GM18519 (cell line): ENCODE data around the gene TYRO3.
"Not testable (repeated sequence)": the region's sequence is repeated elsewhere in the genome, so short reads cannot be mapped to it uniquely, and the experiment has no call there.

Source experiments
- ATAC-seq: cut with Tn5 transposase; IDR thresholded peaks from one replicate; pipeline ENCODE4 v1.9.1; 2021; ENCODE audit warnings: mild to moderate bottlenecking, moderate library complexity; ENCODE audit not compliant: unreplicated experiment, low FRiP score

Gene TYRO3

DNA sequence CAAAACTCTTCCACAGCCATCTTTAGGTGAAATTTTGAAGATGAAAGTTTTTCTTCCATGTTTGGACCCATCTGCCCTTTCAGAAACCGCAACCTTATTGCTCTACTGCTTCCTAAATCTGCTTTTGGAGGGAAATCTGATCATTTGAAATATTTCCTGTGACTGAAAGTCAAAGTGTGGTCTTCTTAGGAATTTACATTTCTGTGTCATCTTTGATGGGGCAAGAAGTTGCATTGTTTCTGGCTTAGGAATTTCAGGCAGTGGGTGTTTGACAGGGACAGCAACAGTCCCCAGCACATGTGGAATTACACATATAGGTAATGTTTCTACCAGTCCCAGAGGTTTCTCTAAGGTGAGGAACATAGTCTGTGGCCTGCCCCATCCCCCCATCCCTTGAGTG lies 5.3 kb upstream of the TYRO3 start:
- ATAC-seq: no peak

- no peak for ATAC-seq
Measured at GRCh38 chr15:41554343-41554742, 4.7 kb upstream of the TYRO3 start.

GRCh38 chr15:41554915-41555314 lies 4.1 kb upstream of the TYRO3 start:
- no peak for ATAC-seq

GRCh38 chr15:41556677-41557076 lies 2.3 kb upstream of the TYRO3 start:
- no peak for ATAC-seq

DNA sequence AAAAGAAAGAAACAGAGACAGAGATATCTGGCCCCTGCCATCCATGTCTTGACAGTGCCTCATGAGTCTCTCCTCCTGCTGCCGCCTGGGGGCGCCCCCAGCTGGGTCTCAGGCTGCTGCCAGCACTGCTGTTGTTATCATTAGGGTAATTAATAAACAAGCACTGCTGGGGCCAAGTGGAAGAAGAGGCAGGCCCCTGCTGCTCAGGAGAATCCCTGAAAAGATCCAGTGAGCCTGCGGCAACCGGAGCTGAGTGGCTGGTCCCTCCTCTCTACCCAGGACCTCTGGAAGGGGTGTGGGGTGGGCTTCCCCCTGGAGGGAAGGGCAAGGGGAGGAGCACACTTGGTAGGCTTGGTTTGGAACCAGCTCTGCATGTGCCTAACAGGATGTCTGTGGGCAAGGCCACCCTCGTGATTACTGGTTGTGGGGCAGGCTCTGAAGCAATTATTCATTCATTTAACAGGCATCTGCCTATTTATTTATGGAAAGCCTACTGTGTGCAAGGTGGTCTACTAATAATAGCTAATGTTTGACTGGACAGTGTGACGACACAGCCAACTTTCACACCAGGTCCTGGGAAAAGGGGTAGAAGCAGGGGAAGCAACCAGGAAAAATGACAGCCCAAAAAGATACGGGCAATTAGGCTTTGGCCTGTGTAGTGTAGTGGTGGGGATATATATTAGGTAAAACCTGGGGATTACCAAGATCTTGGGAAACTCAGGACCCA lies 1.2 kb upstream of the TYRO3 start:
- no peak for ATAC-seq

GRCh38 chr15:41559239-41559782 lies 299 bp downstream of the TYRO3 start:
- ATAC-seq: no peak

GRCh38 chr15:41560572-41560874 lies 1.5 kb downstream of the TYRO3 start:
- ATAC-seq: no peak

GRCh38 chr15:41561104-41561776 lies 2.2 kb downstream of the TYRO3 start:
- no peak for ATAC-seq

DNA sequence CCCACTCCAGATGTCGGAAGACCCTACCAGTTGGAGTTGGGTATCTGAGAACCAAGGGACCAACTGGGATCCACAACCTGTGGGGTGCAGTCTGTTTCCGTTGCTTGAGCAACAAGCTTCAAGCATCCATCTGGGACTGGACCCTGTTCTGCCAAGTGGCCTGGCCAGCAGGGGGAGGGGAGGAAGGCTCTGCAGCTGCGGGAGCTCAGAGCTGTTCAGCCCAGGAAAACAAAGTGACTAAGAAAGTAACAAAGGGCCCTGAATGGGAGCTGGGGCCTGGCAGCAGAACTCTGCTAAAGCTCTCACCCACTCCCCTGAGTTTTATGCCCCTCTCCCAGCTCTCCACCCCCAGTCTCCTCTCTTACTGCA lies 2.7 kb downstream of the TYRO3 start:
- ATAC-seq: no peak

DNA sequence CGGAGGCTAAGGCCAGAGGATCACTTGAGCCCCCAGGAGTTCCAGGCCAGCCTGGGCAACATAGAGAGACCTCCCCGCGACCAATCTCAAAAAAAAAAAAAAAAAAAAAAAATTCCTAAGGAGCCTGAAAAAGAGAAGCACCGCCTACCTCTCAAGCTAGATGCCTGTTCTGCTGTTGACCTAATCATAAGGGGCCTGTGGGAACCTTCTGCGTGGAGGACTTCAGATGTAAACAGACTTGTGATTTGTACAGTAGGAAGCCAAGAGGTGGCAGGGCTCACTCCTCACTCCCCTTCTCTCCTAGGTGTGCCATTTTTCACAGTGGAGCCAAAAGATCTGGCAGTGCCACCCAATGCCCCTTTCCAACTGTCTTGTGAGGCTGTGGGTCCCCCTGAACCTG lies 3.2 kb downstream of the TYRO3 start:
- ATAC-seq: no peak

GRCh38 chr15:41562784-41563198 lies 3.8 kb downstream of the TYRO3 start:
- ATAC-seq: no peak

DNA sequence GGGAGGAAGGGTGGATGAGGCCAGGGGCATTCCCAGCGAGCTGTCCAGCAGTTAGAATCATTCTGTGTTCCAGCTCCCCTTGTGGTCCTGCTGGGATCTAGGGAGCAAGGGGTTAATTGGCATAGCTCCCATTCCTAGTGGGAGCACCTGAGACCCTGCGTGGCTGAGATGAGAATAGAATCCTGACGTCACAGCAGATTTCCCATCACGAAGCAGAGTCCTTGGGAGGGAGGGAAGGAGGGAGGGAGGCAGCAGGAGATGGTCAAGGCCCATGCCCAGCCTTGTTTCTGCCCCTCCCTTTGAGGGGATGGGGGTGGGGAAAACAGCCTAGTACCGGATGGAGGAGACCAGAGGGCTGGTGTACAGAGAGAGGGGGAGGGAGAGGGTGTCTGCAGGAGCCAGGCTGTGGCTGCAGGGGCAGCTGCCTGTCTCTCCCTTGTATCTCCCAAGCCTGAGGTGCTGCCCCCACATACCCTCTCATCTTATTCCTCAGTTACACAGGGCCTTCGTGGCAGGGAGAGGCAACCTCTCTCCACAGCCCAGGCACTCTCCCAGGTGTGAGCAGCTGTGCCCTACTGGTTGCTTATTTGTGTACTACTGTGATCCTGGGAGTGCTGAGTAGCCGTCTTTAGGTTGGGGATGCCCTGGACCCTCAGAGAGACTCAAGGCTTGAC lies 5.4 kb downstream of the TYRO3 start:
- no peak for ATAC-seq

DNA sequence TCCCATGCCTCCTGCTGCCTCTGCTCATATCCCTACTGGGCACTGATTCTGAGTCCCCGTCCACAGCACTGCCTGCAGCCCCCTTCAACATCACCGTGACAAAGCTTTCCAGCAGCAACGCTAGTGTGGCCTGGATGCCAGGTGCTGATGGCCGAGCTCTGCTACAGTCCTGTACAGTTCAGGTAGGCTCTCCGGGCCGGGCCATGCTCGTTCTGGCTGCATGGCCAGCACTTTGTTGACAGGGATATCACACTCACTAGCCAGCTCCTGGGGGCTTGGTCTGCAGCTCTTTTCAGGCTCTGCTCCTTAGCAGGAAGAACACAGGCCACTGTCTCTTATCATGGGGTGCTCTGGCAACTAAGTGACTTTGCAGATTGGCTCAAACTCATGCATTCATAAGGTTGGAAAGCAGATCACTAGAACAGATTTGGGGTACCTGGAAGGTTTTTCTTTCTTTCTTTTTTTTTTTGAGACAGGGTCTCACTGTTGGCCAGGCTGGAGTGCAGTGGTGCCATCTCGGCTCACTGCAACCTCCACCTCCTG lies 6.0 kb downstream of the TYRO3 start:
- ATAC-seq: no peak

DNA sequence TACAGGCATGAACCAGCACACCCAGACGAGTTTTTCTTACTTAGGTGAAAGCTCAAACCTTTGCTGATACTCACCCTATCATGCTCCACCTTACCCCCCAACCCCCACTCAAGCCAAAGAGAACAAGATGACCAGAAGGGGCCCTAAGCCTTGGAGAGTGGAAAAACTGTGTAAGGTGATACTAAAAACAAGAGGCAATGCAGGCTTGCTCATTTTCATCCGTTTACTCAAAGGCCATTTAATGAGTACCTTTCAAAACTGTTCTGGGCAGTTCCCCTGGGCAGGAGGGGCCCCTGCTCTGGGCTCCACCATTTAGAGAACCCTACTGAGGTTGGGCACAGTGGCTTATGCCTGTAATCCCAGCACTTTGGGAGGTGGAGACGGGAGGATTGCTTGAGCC lies 6.7 kb downstream of the TYRO3 start:
- ATAC-seq: no peak

- no peak for ATAC-seq
Measured at GRCh38 chr15:41566121-41566885, 7.3 kb downstream of the TYRO3 start.

- ATAC-seq: no peak
Measured at GRCh38 chr15:41567261-41567660, 8.2 kb downstream of the TYRO3 start.

DNA sequence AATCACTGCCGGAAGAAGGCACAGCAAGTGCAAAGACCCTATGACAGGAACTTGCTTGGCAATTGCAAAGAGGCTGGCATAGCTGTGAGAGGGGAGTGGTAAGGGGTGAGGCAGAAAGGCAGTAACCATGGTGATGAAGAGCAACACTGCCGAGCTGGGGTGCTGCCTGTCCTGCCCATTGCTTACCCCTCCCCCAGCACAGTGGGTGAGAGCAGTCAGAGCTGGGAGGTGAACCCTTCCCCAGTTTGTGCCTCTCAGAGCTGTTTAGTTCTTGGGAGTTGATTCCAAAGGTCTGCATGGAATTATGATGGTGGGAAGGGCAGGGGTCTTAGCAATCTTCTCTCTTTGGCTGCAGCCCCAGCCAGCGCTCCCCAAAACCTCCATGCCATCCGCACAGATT lies 8.8 kb downstream of the TYRO3 start:
- ATAC-seq: no peak

GRCh38 chr15:41568350-41569017 lies 9.5 kb downstream of the TYRO3 start:
- ATAC-seq: no peak

- not testable (repeated sequence) for ATAC-seq
Measured at GRCh38 chr15:41569232-41569631, 10.2 kb downstream of the TYRO3 start.

- no peak for ATAC-seq
Measured at GRCh38 chr15:41570764-41571163, 11.8 kb downstream of the TYRO3 start.
